Astrocyte of the hippocampus (primary cell): ENCODE measurements around the gene PPARG.
"Not testable (repeated sequence)": the region's sequence is repeated elsewhere in the genome, so short reads cannot be mapped to it uniquely, and the experiment has no call there.

Experiments
- DNase-seq: peaks from one replicate; pipeline ENCODE4 v3.0.0; 2011; ENCODE audit warnings: low read depth, low spot score

Gene PPARG

DNA sequence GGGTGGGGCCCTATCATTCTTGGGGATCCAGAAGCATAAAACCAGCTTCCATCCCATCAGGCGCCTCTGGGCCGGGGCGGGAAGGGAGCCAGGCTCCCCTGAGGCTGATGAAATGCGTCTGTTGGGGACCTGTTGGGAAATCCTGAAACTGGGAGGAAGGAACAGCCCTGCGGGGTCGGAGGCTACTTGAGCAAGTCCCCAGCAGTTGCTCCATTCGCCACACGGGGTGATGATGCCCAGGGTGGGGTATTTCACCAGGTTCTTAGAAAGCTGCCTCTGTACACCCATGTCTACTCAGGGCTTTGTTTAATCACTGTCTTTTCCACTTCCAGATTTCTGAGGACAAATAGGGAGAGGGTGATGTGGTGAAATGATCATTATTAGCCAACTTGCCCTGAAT lies 170.0 kb downstream of the PPARG start:
- DNase-seq: no peak

DNA sequence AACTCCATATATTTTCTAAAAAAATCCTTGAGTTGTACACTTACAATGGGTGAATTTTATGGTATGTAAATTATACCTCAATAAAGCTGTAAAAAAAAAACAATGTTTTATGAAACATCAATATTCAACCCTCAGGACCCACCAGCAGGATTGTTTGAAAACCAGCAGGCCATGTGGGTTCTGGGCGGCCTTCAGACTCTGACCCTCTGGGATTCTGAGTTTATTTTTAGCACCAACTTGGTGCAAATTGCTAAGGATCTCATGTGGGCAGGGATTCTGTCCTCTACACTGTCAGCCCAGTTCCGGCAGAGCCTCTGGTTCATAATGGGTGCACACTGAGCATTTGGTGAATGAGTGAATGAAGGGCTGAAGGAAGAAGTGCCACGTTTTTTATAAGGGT lies 171.3 kb downstream of the PPARG start:
- DNase-seq: no peak

- DNase-seq: no peak
Measured at GRCh38 chr3:12461097-12461649, 172.3 kb downstream of the PPARG start.

- no peak for DNase-seq
Measured at GRCh38 chr3:12462159-12462947, 173.5 kb downstream of the PPARG start.

DNA sequence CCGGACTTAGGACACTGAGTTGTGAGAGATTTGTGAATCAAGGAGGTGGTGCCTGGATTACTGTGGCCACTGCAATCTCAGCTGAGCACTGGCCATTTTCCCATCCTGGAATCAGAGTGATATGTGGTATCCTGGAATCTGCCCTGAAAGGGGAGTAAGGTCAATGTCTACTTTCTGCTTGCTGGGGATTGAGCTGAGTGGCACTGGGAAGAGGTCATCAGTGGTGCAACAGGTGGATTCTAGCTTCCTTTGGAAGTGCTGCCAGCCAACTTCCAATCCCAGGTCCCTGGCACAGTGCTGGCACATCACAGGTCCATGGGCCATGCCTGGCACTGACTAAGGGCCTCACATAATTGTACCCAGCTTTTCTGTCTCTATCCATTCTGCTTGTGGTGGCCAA lies 174.8 kb downstream of the PPARG start:
- DNase-seq: no peak

- DNase-seq: no peak
Measured at GRCh38 chr3:12464181-12464580, 175.3 kb downstream of the PPARG start.

- no peak for DNase-seq
Measured at GRCh38 chr3:12465151-12465835, 176.4 kb downstream of the PPARG start.

GRCh38 chr3:12465836-12466225 lies 177.0 kb downstream of the PPARG start:
- DNase-seq: no peak

GRCh38 chr3:12467746-12468145 lies 178.9 kb downstream of the PPARG start:
- no peak for DNase-seq

GRCh38 chr3:12468276-12468675 lies 179.4 kb downstream of the PPARG start:
- DNase-seq: no peak

GRCh38 chr3:12468757-12469156 lies 179.9 kb downstream of the PPARG start:
- no peak for DNase-seq

GRCh38 chr3:12469222-12469621 lies 180.4 kb downstream of the PPARG start:
- not testable (repeated sequence) for DNase-seq

- peak; percentile 80 for DNase-seq
Measured at GRCh38 chr3:12470111-12470510, 181.2 kb downstream of the PPARG start.

DNA sequence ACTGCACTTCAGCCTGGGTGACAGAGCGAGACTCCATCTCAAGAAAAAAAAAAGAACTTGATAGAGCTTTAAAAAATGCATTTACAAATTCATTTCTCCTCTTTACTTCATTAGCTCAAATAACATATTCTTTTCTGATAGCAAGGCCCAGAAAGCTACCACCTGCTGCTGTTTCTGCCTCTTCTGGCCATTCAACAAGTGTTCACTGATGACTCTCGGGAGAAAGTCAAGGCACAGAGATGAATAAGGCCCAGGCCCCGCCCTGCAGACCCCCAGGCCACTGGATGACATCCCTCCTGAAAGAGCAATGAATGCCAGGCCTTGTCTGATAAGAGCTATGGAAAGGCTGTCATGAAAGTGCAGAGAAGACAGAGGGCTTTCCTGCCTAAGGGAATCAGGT lies 181.8 kb downstream of the PPARG start:
- DNase-seq: no peak

- no peak for DNase-seq
Measured at GRCh38 chr3:12471241-12471640, 182.4 kb downstream of the PPARG start.

DNA sequence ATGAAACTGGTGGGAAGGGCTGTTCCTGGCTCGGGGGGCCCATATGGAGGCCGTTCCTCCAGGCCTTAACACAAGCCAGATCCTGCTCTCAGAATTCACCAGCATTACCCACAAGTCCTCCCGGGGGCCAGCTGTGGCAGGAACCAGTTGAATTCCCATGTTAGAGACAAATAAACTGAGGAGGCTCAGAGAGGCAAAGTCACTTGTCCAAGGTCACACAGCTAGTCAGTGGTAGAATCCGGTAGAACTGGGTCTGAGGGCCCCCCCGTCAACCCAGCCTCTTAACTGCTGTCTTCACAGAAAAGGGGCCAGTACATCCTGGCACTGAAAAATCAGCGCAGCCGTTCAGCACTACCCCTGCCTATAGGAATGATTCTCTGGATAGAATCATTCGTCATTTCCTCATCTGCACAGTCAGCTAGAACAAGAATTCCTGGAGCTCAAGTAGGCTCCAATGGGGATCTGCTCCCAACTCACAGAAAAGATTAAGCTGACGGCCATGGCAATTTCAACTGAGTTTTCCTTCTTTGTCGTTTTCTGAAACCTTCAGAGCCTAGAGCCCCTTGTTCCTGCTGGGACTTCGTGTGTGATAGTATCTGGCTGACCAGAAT lies 183.2 kb downstream of the PPARG start:
- no peak for DNase-seq

GRCh38 chr3:12472796-12473195 lies 183.9 kb downstream of the PPARG start:
- no peak for DNase-seq

GRCh38 chr3:12473511-12473910 lies 184.6 kb downstream of the PPARG start:
- no peak for DNase-seq

DNA sequence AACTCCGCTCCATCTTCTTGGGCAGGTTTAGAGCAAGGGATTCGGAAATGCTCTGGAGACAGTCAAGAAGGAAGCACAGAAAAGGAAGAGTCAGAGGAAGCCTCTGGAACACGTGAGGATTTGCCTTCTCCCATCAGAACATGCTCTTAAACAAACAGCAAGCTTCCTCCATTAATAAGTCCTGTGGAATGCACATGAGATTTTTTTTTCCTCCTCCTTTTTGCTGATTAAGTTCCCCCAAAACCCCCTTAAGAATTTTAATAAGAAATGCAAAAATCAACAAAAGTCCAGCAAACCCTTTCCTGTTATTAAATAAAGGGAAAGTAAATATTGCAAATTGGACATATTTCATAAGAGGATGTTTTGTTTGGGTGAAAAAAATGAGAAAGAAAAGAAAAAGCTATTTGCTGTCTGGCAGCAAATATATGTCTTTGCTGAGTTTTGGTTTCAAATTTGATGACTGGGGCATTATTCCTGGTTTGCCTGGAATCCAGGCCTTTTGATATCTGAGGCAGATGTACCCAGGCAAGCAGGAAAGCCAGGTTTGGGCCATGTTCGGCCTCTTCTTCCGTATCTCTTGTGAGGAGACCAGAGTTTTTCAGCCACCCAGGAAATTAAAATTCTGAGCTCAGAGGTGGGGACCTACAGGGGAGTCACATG lies 187.5 kb downstream of the PPARG start:
- DNase-seq: peak; percentile 34

DNA sequence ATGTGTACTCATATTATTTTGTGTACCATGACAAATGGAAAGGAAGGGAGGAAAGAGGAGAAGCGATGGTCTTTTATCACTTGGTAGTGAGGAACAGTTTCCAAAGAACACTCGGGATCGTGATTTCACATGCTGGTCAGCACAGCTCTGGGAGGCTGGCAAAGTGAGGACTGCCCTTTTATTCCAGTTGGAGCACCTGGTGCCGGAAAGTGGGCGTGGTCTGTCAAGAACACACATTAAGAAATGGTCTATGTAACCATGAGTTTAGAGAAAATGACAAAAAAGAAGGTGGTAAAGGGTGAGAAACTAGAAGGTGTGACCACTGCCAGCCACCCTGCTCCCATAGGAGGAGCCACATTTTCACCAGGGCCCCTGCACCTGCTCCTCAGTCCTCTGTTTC lies 188.4 kb downstream of the PPARG start:
- no peak for DNase-seq

- no peak for DNase-seq
Measured at GRCh38 chr3:12478326-12478725, 189.5 kb downstream of the PPARG start.

GRCh38 chr3:12479198-12479597 lies 190.3 kb downstream of the PPARG start:
- DNase-seq: not testable (repeated sequence)
